SK-N-SH (cell line): ENCODE results near the gene PLCB3. TPM values are rescaled to one million over a fixed set of nuclear protein-coding genes. Genes with fewer than 3 reads are reported as not detected.
A peak's percentile ranks its signal among the peaks of the same experiment; 100 is the strongest.

Source experiments
- CTCF ChIA-PET: fragments of 300-600, 350-600 bp; formaldehyde crosslinking; extraction: SDS; loops from one replicate; lab custom pipeline; 2021; lab: Yijun Ruan, JAX
- POLR2A ChIA-PET: fragments of 350-600 bp; sonication (Branson Sonifier 250); formaldehyde crosslinking; extraction: SDS; loops from one replicate; lab custom pipeline; 2020; ENCODE audit warnings: antibody characterized with exemption, inconsistent platforms; lab: Yijun Ruan, JAX
- DNase-seq: peaks from one replicate; pipeline ENCODE4 v3.0.0; 2012
- H2AFZ ChIP-seq: fragments of 200-600 bp; sonication (generic); 2 replicates; pipeline ENCODE4 v1.8.1; 2016; ENCODE audit warnings: antibody characterized with exemption, mild to moderate bottlenecking, low read depth
- H3F3A ChIP-seq: fragments of 200-600 bp; sonication (generic); replicated peaks from 2 replicates; pipeline ENCODE3; 2016; ENCODE audit warnings: antibody characterized with exemption, mild to moderate bottlenecking; ENCODE audit not compliant: insufficient read depth
- H3K27ac ChIP-seq, 2 experiments: fragments of 200-500 bp in 1 of 2; fragments of 200-600 bp in 1 of 2; sonication (Bioruptor generic) in 1 of 2; sonication (generic), shearing (Covaris generic) in 1 of 2; 2 replicates each; pipeline versions ENCODE4 v1.5.1 to v1.6.1; 2014 to 2016; ENCODE audit warnings: low read depth in 2 of 2, inconsistent platforms in 1 of 2, low read length in 1 of 2, mild to moderate bottlenecking in 1 of 2, mixed read lengths in 1 of 2
- H3K27me3 ChIP-seq: fragments of 200-600 bp; sonication (generic), shearing (Covaris generic); 2 replicates; pipeline ENCODE4 v1.6.1; 2016; ENCODE audit warnings: mixed run types; ENCODE audit not compliant: insufficient read depth
- H3K36me3 ChIP-seq, 2 experiments: fragments of 200-500 bp in 1 of 2; fragments of 200-600 bp in 1 of 2; sonication (Bioruptor generic) in 1 of 2; sonication (generic) in 1 of 2; replicated peaks in 1 of 2; 2 replicates each; pipeline versions ENCODE3 to v1.5.1; 2014 to 2016; ENCODE audit warnings: low read length in 1 of 2, mild to moderate bottlenecking in 1 of 2; ENCODE audit not compliant: insufficient read depth in 2 of 2, control insufficient read depth in 1 of 2
- H3K4me1 ChIP-seq, 2 experiments: fragments of 200-500 bp in 1 of 2; fragments of 200-600 bp in 1 of 2; sonication (Bioruptor generic) in 1 of 2; sonication (generic), shearing (Covaris generic) in 1 of 2; 2 replicates each; pipeline versions ENCODE4 v1.5.1 to v1.6.1; 2014 to 2016; ENCODE audit warnings: low read depth in 1 of 2, low read length in 1 of 2, mixed run types in 1 of 2; ENCODE audit not compliant: insufficient read depth in 2 of 2, control insufficient read depth in 1 of 2
- H3K4me2 ChIP-seq: fragments of 200-600 bp; sonication (generic), shearing (Covaris generic); 2 replicates; pipeline ENCODE4 v1.6.1; 2017; ENCODE audit warnings: mixed run types
- H3K4me3 ChIP-seq, 2 experiments: fragments of 200-500 bp in 1 of 2; fragments of 200-600 bp in 1 of 2; sonication (Bioruptor generic) in 1 of 2; sonication (generic), shearing (Covaris generic) in 1 of 2; 2 replicates each; pipeline versions ENCODE4 v1.5.1 to v1.8.1; 2014 to 2016; ENCODE audit warnings: low read depth in 2 of 2, inconsistent platforms in 1 of 2, low read length in 1 of 2, mild to moderate bottlenecking in 1 of 2, mixed read lengths in 1 of 2, moderate library complexity in 1 of 2
- H3K79me2 ChIP-seq: fragments of 200-600 bp; sonication (generic); 2 replicates; pipeline ENCODE4 v1.8.1; 2017; ENCODE audit warnings: mild to moderate bottlenecking; ENCODE audit not compliant: insufficient read depth
- H3K9ac ChIP-seq: fragments of 200-600 bp; sonication (generic); 2 replicates; pipeline ENCODE4 v1.6.1; 2017; ENCODE audit warnings: mixed run types
- H3K9me2 ChIP-seq: fragments of 200-600 bp; sonication (generic); 2 replicates; pipeline ENCODE4 v1.6.1; 2017; ENCODE audit warnings: mixed run types
- H3K9me3 ChIP-seq: fragments of 200-600 bp; sonication (generic); 2 replicates; pipeline ENCODE4 v1.6.1; 2017; ENCODE audit warnings: mixed run types, mild to moderate bottlenecking, moderate library complexity
- H4K20me1 ChIP-seq: fragments of 200-600 bp; sonication (generic); 2 replicates; pipeline ENCODE4 v1.6.1; 2017; ENCODE audit warnings: mild to moderate bottlenecking, mixed run types; ENCODE audit not compliant: insufficient read depth
- ELF1 ChIP-seq: IDR thresholded peaks from 2 replicates; pipeline ENCODE4 v1.4.0; 2012
- EP300 ChIP-seq, 2 experiments: IDR thresholded peaks; 2 replicates each; pipeline versions ENCODE4 v1.4.0 to v1.6.1; 2012; ENCODE audit warnings: borderline replicate concordance in 1 of 2, low read depth in 1 of 2, low read length in 1 of 2
- EZH2phosphoT487 ChIP-seq: fragments of 200-600 bp; sonication (generic); IDR thresholded peaks from 2 replicates; pipeline ENCODE4 v1.6.1; 2017; ENCODE audit warnings: low read depth, mixed run types, mild to moderate bottlenecking, antibody characterized with exemption, moderate library complexity, borderline replicate concordance
- FOSL2 ChIP-seq: IDR thresholded peaks from 2 replicates; pipeline ENCODE4 v1.4.0; 2012; ENCODE audit warnings: low read depth, mild to moderate bottlenecking, moderate library complexity, borderline replicate concordance
- FOXM1 ChIP-seq: IDR thresholded peaks from 2 replicates; pipeline ENCODE4 v1.4.0; 2012; ENCODE audit warnings: low read depth, mild to moderate bottlenecking
- MAX ChIP-seq: IDR thresholded peaks from 2 replicates; pipeline ENCODE4 v1.4.0; 2012; ENCODE audit warnings: low read depth
- MXI1 ChIP-seq: IDR thresholded peaks from 2 replicates; pipeline ENCODE4 v1.6.1; 2012; ENCODE audit warnings: mild to moderate bottlenecking, low read depth, low read length, improper control_type of control experiment
- NFIC ChIP-seq: IDR thresholded peaks from 2 replicates; pipeline ENCODE4 v1.4.0; 2012; ENCODE audit warnings: borderline replicate concordance
- NRF1 ChIP-seq: IDR thresholded peaks from 2 replicates; pipeline ENCODE4 v1.6.1; 2012; ENCODE audit warnings: low read depth, mild to moderate bottlenecking, low read length
- REST ChIP-seq: IDR thresholded peaks from 2 replicates; pipeline ENCODE4 v1.6.1; 2012; ENCODE audit warnings: mild to moderate bottlenecking, low read depth, low read length, moderate library complexity
- RFX5 ChIP-seq: IDR thresholded peaks from 2 replicates; pipeline ENCODE4 v1.6.1; 2012; ENCODE audit warnings: mild to moderate bottlenecking, improper control_type of control experiment, low read length
- RXRA ChIP-seq: IDR thresholded peaks from 2 replicates; pipeline ENCODE4 v1.4.0; 2012; ENCODE audit warnings: low read depth, mild to moderate bottlenecking, borderline replicate concordance
- SIN3A ChIP-seq: IDR thresholded peaks from 2 replicates; pipeline ENCODE4 v1.6.1; 2012; ENCODE audit warnings: low read depth, mild to moderate bottlenecking, low read length, moderate library complexity, borderline replicate concordance
- SMC3 ChIP-seq: IDR thresholded peaks from 2 replicates; pipeline ENCODE4 v1.6.1; 2012; ENCODE audit warnings: low read depth, low read length, improper control_type of control experiment
- TCF12 ChIP-seq: IDR thresholded peaks from 2 replicates; pipeline ENCODE4 v1.4.0; 2012
- USF1 ChIP-seq: IDR thresholded peaks from 2 replicates; pipeline ENCODE4 v1.4.0; 2012; ENCODE audit warnings: low read depth, borderline replicate concordance
- YY1 ChIP-seq: IDR thresholded peaks from 2 replicates; pipeline ENCODE4 v1.4.0; 2012; ENCODE audit warnings: low read depth, mild to moderate bottlenecking
- WGBS: methylation state at CpG from one replicate; pipeline ENCODE4 v1.1.6; 2017; ENCODE audit warnings: low lambda C conversion rate; 5-methylcytosine and 5-hydroxymethylcytosine counted together
- polyA plus RNA-seq, 3 experiments: library from polyadenylated mRNA; depleted of rRNA; stranded (reverse); fragments of >200 nt; gene quantifications; 2 replicates each; pipeline ENCODE4 v1.2.3, GENCODE V29; 2012

Gene PLCB3
- polyA plus RNA-seq, 1 of the 3 experiments (the other 2 are of a cell fraction), result 30.4 TPM

GRCh38 chr11:64230985-64231365 lies 20.4 kb upstream of the PLCB3 start:
- H3F3A ChIP-seq, result peaks cover 20% of the 10 kb centered on the region
- no peaks in the 10 kb centered on the region for H3K9me2 ChIP-seq
- no peaks in the 10 kb centered on the region for H3K9me3 ChIP-seq
- no peaks in the 10 kb centered on the region for H4K20me1 ChIP-seq
- ChIA-PET CTCF (interaction anchor here (1.5 to 3.4 kb wide), 3 partner anchors 15 to 74 kb away, joined by 5 to 15 read pairs (median 5); partner anchors contain the start of genes ESRRA and PLCB3), POLR2A (interaction anchor here (1.2 kb wide), 2 partner anchors 10 to 15 kb away, joined by 3 read pairs; partner anchors contain the start of genes FKBP2 and PPP1R14B)
- H3K9ac ChIP-seq, result peak overlapping the region; percentile 77
- peak; percentile 44 for DNase-seq
- H2AFZ ChIP-seq, result peak overlapping the region; percentile 82; the same call in 1 of the 2 replicates
- peaks cover 49% of the 10 kb centered on the region for H3K79me2 ChIP-seq
- H3K4me2 ChIP-seq, result peak overlapping the region; percentile 90
- TF ChIP-seq TCF12 (no peak), SMC3 (no peak), ELF1 (no peak), FOXM1 (no peak), RFX5 (no peak), YY1 (no peak), NFIC (no peak), MAX (no peak), NRF1 (no peak), RXRA (no peak), FOSL2 (no peak), REST (no peak), MXI1 (no peak), EZH2phosphoT487 (no peak), SIN3A (no peak), EP300 (IDR thresholded peaks at IDR 0.05; ENCODE audit: borderline replicate concordance in 1 of 2, low read depth in 1 of 2, low read length in 1 of 2) (no peak), USF1 (no peak)
- no peaks in the 10 kb centered on the region for H3K27me3 ChIP-seq
- H3K36me3 ChIP-seq, result peaks cover 0 to 4% of the 10 kb centered on the region in 2 experiments
- peak overlapping the region; percentile 54 to 92; a peak in 3 of 4 replicates for H3K27ac ChIP-seq
- 23% methylated on average over 8 of the region's 8 CpGs for WGBS
- peaks cover 20 to 57% of the 10 kb centered on the region in 2 experiments; a peak in 2 of 4 replicates for H3K4me1 ChIP-seq
- H3K4me3 ChIP-seq, result peak overlapping the region; percentile 73 to 75
